ENCODE data around the gene NOB1.

DNA sequence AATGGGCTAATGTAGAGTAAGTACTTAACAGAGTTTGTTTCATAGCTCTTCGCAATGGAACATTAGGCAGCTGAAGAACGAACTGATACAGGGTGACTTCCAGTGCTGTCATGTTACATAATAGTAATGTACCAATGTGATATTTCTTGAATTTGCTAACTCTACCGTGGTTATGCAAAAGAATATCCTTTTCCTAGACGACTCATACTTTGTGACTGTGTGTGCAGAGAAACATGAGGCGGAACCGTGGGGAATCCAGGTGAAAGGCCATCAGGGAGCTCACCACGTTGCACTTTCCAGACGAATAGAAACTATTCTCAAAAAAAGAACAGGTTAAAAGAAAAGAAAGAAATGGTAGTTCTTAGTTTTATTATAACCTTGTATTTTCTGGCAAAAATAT, 13.2 kb downstream of the NOB1 start:
- TF ChIP-seq, protein P1, sequence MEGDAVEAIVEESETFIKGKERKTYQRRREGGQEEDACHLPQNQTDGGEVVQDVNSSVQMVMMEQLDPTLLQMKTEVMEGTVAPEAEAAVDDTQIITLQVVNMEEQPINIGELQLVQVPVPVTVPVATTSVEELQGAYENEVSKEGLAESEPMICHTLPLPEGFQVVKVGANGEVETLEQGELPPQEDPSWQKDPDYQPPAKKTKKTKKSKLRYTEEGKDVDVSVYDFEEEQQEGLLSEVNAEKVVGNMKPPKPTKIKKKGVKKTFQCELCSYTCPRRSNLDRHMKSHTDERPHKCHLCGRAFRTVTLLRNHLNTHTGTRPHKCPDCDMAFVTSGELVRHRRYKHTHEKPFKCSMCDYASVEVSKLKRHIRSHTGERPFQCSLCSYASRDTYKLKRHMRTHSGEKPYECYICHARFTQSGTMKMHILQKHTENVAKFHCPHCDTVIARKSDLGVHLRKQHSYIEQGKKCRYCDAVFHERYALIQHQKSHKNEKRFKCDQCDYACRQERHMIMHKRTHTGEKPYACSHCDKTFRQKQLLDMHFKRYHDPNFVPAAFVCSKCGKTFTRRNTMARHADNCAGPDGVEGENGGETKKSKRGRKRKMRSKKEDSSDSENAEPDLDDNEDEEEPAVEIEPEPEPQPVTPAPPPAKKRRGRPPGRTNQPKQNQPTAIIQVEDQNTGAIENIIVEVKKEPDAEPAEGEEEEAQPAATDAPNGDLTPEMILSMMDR (IDR thresholded peaks at IDR 0.05), result no peak
- TF ChIP-seq POLR2A (IDR thresholded peaks at IDR 0.05; ENCODE audit: low read depth) (no peak), POLR2AphosphoS5 (IDR thresholded peaks at IDR 0.05) (no peak), EP300 (IDR thresholded peaks at IDR 0.05) (no peak)

Data from esophagus muscularis mucosa (tissue), 4 donors.